Germinal center (tissue), 1 donor: ENCODE data around the gene HECTD4.

Source experiments
- DNase-seq: peaks from one replicate; pipeline ENCODE4 v3.0.0; 2012; ENCODE audit warnings: mixed read lengths, low spot score

HECTD4 gene

DNA sequence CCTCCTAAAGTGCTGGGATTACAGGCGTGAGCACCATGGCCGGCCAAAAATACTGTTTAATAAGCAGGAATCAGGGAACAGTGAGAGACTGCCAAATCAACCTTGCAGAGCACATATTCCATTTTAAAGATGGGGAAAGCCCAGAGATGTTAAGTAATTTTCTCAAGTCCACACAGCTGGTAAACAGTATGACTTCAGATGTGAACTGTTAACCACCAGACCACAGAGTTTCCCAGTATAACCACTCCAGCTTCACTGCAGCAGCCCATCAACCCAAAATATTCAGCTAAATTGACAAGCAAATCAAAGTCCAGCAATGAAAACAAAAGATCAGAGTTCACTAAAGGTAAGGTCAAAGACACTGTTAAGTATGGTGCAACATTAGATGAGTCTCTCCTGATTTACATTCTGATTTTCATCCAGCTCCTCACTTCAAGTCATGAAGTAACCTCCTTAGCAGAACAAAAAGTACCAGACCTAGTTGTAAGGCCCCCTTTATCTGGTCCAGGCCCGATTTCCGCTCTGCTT is 174.8 kb downstream of the HECTD4 start:
- DNase-seq: no peak

DNA sequence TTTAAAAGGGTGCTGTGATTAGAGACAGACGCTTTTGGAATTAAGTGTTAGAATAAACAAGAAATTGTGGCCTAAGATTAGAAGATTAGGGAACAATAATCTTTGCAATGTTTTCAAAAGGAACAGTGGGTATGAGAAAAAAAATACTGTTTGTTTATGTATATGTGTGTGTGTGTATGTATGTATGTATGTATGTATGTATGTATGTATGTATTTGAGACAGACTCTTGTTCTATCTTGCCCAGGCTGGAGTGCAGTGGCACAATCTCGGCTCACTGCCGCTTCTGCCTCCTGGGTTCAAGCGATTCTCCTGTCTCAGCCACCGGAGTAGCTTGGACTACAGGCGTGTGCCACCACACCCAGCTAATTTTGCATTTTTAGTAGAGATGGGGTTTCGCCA is 175.3 kb downstream of the HECTD4 start:
- no peak for DNase-seq

DNA sequence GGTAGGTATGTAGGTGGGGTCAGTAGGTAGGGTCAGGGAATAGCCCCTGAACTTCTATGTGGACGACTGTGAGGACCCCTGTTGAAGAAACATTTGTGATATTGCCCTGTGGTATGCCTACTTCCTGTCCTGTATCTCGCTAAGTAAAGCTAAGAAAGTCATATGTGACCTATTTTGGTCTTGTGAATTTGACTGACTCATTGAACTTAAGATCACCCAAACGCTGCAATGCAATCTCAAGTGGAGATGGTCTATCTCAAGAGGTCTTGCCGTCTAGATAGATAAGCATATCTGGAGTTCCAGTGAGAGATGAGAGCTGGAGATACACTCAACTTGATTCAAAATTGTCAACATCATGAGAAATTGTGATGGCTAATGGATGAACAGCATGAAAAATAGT is 183.1 kb downstream of the HECTD4 start:
- DNase-seq: no peak

DNA sequence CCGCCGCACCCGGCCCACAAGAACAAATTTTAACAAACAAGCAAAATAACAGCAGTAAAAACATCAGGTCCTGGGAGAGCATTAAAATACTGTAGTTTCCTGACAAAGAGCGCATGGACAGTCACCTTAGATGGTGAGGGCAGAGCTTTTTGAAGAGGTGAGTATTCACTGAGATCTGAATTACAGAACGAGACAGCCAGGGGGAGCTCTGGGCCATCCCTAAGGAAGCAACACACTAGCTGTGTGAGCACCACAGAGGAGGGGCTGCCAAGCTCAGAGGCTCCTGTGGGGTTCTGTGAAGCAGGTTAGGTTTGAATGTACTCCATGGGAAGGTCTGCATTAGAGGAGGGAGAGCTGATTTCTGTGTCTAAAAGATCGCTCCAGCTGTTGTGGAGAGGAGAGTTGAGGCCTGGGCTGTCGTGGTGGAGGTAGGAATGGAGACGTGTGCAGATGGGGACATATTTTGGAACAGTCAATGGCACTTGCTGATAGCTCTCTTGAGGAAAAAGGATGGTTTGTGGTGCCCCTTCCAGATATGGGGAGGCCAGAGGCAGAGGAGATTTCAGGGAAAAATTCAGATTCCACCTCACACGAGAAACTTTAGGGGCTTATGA is 184.0 kb downstream of the HECTD4 start:
- DNase-seq: peak; percentile 72

DNA sequence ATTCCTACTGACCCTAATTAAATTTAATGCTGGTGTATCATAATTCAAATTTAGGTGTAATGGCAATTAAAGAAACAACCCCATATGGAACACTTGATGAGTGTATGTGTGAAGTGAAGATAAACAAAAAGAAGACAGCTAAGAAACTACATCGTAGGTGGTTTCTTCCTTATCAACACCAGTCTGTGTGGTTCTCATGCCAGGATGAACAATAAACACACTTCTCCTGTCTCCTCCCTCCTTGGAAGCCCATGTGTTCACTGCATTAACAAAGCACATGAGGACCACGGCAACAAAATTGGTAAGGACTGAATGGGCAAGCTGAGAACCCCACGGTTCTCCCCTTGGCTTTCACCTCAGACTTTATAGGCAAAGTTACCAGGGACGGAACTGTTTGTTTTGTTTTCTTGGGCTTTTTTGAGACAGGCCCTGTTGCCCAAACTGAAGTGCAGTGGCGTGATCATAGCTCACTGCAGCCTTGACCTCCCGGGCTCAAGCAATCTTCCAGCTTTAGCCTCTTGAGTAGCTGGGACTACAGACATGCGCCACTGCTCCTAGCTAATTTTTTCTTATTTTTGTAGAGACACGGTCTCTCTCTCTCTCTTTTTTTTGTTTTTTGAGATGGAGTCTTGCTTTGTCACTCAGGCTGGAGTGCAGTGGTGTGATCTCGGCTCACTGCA is 185.9 kb downstream of the HECTD4 start:
- DNase-seq: no peak

DNA sequence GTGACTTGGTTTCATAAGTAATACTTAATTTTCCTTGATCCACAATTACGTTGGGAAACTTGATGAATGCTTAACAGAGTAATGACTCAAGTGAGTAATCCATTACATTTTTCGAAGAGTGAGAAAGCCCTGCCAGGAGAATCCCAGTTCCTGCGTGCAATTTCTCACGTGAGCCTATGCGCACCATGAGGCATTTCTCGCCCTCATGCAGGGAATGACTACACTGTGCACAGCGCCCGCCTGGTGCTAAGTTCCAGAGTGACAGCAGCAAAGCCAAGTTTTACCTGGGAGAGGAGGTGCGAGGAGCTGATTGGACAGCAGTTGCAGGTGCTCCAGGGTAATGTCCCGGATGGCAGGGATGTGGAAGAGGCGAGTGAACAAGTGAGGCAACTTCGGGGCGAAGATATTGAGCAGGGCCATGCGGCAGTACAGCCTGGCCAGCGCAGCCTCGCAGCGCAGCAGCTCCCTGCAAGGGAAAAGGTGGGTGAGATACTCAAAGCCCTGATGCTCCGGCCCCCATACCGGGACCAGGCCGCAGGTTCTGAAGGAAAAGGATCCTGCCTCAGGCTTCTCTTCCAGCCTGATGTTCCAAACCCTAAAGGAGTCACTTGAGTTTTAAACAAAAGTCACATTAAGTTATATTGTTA is 187.5 kb downstream of the HECTD4 start:
- DNase-seq: no peak

DNA sequence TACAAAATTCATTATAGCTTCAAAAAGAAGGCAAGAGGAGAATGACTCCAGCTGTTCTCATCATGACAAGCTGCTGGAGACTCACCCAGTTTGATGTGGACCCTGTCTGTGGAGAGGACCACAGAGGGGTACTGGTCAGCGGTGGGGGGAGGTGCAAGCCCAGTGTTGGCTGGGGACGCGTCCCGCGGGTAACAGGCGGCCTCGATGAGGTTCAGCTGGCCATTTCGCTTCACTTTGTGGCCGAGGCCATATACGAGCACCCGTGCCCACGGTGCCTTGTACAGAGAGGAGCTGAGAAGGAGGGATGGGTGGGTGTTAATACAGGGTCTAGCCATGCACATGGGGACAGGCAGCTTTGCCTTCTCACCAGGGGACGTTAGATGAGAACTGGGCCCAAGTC is 189.8 kb downstream of the HECTD4 start:
- no peak for DNase-seq

DNA sequence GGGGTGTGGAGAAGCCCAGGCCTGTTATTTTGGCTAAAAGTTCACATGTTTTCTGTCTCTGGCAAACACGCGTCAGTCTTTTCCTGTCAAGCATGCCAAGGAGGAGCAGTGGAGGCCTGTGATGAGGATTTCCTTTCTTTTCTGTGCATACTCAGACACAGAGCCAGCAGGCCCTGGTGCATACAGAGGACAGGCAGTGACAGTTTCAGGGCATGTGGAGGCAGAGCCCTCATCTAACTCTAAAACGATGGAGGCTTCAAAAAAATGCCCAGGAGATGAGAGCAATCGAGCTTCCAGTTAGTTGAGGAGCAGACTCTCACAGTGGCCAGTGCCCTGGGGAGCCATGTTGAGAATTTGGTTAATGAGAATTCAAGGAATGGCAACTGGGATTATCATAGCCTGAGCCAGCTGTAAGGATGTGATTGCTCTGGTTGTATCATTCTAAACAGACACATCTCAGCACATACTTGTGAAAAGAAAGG is 190.3 kb downstream of the HECTD4 start:
- DNase-seq: no peak

DNA sequence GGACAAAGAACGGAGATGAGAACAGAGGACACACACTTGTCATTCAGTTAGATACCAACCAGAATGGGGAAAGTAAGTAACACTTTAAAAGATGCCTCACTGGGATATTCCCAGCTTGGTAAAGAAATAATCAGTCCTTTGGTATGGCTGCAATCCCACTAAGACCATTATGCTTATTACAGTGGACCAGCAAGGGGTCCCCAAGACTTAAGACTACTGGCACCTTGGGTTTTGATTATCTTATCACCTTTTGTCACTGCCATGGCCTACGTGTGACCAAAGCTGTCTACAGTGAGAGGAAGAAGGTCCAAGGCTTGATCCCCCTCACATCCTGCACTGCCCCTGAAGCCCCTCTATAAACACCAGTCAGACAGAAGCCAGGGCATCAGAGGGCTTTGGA is 191.0 kb downstream of the HECTD4 start:
- no peak for DNase-seq

DNA sequence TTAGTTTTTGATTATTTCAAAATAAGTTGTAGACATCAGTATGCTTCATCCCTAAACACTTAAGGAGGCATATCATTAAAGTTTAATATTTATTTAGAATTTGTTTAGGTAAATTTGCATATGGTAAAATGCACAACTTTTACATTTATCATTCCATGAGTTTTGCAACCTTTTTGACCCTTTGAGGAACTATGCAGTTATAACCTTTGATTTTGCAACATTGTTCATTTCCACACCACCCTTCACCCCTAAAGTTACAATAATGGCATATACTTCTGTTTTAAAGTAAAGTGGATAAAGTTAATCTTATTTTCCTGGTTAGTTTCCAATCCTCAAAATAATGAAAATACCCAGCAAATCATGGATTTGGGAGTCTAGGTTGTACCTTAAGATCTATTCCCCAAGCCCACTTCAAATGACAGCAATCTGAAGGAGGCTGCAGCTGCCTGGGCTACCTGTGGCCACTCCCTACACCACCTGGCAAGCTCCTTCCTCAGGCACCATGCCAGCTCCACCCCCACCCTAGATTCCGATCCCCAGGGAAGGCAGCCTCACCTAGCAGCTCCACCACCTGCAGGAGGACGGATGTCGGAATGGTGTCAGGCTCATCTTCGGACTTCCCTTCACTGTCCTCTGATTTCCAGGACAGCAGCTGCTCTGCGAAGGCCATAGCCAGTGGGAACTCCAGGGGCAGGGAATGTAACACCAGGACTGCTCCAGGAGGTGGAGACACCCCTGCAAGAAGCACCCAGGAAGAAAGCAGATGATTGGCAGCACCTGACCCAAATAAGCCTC is 191.8 kb downstream of the HECTD4 start:
- no peak for DNase-seq

DNA sequence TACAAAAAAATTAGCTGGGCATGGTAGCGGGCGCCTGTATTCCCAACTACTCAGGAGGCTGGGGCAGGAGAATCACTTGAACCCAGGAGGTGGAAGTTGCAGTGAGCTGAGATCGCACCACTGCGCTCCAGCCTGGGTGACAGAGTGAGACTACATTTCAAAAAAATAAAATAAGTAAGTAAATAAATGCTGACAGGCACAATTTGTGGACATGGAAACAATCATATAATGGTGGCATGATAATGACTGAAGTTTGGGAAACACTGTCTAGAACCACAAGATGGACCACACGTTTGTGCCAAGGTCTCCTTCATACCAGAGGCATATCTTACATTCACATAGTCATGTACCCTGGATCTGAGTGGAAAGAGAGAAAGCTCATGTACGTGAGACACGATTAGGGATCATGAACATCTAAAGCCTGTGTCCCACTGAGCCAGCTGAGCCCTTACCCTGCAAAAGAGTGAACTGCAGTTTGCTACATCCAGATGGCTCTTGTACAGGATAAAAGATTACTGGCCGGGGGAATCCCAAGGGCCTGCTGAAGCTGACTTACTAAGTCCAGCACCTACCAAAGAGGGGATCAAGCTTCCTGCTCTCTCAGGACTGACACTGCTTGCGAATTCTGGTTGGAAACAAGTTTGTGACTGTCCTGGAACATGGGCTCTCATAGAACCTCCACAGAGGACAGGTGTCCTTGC is 194.0 kb downstream of the HECTD4 start:
- DNase-seq: no peak

DNA sequence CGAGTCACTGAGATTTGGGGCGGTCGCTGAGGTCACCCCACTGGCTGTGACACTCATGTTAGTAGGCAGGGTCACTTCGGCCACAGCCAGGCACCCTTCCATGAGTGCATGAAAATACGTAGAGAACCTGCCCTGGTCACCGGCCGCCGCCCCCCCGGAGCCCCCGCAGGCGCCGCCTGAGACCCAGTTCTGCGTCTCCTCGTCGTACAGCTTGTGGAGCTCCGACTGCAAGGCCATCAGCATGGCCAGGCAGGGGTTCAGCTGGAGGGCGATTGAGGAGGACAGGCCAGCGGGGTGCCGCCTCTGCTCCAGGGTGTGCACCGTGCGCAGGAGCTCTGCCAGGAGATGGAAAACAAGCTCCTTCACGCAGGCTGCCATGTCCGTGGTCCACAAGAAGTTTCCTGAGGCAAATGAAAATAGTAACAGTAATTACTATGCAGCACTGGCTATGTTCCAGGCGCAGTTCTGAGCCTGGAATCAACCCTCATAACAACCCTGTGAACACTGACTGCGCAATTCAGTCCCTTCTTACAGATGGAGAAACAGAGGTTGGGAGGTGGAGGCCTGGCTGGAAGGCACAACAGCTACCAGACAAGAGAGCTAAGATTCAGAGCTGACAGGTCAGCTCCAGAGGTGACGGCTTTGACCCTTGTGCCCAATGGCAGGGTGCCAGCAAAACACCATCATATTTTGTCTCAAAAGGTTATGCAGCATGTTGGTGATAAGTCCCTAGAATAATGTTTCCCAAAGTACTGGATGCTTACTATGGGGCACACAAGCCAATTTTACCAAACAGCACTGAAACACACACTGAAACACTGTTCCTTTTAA is 196.9 kb downstream of the HECTD4 start:
- DNase-seq: no peak

DNA sequence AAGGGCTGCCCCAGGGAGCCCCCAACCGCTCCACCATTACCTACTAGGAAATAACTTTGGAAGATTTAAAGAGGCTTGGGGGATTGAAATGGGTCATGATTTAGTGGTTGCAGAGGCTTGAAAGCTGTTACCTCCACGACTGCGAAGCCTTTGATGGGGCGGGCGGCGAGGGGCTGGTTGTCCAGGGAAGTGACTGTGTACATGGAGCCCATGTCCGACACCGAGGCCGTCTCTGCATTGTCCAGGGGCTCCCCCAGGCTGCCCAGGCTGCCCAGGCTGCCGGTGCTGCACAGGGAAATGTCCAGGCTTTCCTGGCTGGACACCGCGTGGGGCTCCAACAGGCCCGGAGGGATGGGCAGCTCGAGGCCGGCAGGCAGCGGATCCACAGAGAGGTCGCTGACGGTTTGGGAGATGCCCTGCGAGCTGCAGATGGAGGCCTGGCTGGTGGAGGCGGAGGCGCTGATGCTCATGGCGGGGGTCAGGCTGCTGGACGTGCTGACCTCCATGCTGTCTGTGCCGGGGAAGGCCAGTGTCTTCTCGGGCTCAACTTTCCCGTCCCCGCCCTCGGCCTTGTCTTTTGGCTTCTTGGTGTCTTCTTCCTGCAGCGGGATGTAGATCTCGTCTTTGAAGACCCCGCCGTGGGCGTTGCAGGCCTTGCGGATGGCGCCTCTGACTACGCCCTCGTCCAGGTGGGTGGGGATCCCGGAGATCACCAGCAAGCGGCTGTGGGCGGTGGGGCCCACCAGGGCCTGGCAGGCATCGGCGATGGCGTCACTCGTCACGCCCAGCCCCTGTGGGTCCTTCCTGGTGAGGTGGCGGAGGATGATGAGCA is 198.0 kb downstream of the HECTD4 start:
- DNase-seq: no peak

DNA sequence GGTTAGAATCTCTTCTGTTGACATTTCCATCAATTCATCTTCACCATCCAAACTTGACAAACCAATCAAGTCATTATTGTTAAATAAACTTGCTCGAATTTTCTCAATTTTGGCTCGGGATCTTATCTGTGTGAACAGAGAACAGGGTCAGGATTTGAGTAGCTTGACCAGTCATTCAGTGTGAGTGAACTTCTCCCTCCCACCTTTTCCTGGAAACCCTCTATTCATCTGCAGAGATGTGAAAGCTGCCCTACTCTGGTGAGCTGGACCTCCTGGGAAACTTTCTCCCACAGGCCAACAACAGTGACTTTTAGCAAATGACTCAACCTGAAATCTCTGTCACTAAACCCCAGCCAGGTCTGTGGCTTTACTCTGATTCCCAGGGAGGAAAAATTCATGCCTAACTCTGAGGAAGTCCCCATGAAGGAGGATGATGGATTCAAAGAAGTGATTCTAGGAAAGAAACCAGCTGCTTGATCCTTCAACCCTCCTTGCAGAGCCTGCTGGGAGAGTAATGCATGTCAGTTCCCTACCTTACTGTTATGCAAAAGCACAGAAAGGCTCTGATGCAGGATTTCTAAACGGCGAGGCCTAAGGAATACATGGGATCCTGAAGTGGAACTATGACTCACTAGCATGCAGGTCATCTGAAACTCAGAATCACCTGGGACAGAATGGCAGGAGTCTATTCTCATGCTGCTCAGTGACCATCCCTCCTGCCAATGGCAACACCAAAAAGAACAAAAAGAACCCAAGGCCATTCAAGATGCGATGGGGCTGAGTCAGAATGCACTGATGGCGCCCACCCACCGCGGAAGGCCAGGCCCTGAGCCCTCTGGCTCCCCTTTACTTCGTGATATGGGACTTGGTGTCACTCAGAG is 198.8 kb downstream of the HECTD4 start:
- DNase-seq: no peak

DNA sequence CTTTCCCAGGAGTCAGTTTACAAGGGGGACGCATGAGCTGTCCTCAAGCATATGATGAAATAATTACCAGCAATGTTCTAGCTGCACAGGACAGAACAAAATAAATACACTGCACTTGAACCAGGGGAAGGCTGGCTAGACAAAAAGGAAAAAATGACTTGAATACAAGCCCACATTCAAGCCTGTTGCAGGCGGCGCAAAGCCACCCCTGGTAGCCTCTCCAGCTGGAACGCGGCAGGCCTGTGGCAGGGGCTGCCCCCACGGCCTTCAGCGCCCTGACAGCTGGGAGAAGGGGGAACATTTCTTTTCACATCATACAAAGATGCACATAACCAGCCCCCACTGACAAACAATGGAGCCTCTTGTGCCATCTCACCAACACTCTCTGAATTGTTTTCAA is 199.7 kb downstream of the HECTD4 start:
- DNase-seq: no peak

DNA sequence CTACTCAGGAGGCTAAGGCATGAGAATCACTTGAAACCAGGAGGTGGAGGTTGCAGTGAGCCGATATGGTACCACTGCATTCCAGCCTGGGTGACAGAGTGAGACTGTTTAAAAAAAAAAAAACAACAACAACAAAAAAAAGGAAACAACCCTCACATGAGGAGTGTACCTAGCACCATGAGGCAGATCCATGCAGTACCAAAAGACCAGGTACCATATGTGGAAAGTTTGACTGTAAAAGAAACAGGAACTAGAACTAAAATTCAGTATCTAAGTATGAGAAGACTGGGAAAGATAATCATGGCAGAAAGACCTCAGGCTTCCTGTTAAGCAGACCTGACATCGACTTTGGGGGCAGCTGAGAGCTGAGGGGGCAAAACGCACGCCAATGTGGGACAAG is 201.8 kb downstream of the HECTD4 start:
- DNase-seq: no peak

DNA sequence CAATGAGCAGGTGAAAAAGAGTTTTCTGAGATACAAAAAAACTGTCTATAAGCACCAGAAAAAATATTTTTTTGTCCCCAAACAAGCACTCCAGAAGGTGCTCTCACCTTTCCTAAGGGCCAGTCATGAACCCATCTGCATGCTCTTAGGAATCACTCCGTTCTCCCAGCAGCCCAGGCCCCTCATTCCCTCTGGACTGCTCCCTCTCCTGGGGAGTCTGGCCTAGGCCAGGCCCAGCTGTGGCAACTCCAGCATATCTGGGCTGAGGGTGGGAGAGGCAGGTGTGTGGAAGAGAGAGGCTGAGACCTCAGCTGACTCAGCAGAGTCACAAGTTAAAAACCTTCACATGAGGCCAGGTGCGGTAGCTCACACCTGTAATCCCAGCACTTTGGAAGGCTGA is 202.3 kb downstream of the HECTD4 start:
- no peak for DNase-seq

DNA sequence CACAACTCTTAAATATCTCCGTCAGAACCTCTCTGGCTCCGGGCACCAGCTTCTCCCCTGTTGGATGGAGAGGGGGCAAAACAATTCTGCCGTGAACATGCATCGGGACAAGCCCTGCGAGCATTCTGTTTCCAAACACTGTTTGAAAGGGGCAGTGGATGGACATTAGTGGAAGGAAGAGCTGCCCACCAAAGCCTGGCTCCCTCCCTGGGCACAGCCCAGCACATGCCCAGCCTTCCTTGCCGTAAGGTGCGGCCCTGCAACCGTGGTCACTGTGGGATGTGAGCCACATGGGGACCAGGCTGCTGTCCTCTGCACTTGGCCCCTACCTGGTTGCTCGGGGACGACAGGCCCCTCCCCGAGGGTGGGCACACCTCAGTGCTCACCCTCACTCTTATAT is 202.9 kb downstream of the HECTD4 start:
- DNase-seq: no peak

DNA sequence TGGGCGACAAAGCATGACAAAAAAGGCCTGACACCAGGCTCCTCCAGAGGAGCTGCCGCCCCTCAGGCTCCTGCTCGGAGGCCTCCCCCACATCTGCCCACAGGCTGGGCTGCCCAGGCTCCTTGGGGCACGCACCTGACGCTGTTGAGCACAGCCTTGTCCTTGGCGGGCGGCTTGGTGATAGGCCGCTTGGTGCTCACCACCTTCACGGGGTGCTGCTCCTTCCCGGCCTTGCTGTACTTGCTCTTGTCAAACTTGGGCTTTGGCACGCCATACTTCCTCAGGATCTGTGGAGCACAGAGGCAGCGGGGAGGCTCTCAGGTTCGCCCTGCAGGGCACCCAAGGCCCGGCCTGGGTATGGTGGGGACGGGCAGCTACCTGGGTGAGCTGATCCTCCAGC is 203.4 kb downstream of the HECTD4 start:
- no peak for DNase-seq
